H1 (cell line): ENCODE measurements around the gene TRDN. TPM values are rescaled to one million over a fixed set of nuclear protein-coding genes. Genes with fewer than 3 reads are reported as not detected.

Source experiments
- CTCF ChIA-PET: fragments of 300-600 bp; sonication (Branson Sonifier 250); formaldehyde crosslinking; loops from one replicate; lab custom pipeline; 2021; ENCODE audit not compliant: partially characterized antibody; lab: Charles Lee
- POLR2A ChIA-PET: fragments of 300-600 bp; sonication (Branson Sonifier 250); formaldehyde crosslinking; loops from one replicate; lab custom pipeline; 2021; ENCODE audit warnings: inconsistent platforms; ENCODE audit not compliant: partially characterized antibody; lab: Charles Lee
- DNase-seq, 2 experiments: peaks; one replicate each; pipeline versions ENCODE4 v3.0.0 to v3.0.0-alpha.2; 2010 to 2022; ENCODE audit warnings: low spot score in 2 of 2, low read depth in 1 of 2, mixed read lengths in 1 of 2
- FAIRE-seq: peaks from 2 replicates; lab custom pipeline; 2011; peaks lifted over from hg19 to GRCh38; lab: Jason Lieb, UNC
- H2AFZ ChIP-seq: 2 replicates; pipeline ENCODE4 v1.8.1; 2012; ENCODE audit warnings: low read length, inconsistent platforms
- H2AK5ac ChIP-seq: 2 replicates; pipeline ENCODE4 v1.6.1; 2013; ENCODE audit warnings: low read depth, low read length
- H2BK120ac ChIP-seq: replicated peaks from 2 replicates; pipeline ENCODE3; 2013; ENCODE audit warnings: low read depth, low read length, inconsistent platforms
- H2BK12ac ChIP-seq: 2 replicates; pipeline ENCODE4 v1.6.1; 2013; ENCODE audit warnings: low read depth, low read length
- H2BK15ac ChIP-seq: 2 replicates; pipeline ENCODE4 v1.6.1; 2013; ENCODE audit warnings: low read length
- H2BK20ac ChIP-seq: 2 replicates; pipeline ENCODE4 v1.6.1; 2013; ENCODE audit warnings: low read length
- H2BK5ac ChIP-seq: 2 replicates; pipeline ENCODE4 v1.6.1; 2013; ENCODE audit warnings: low read depth, low read length
- H3K14ac ChIP-seq: 2 replicates; pipeline ENCODE4 v1.6.1; 2013; ENCODE audit warnings: inconsistent platforms; ENCODE audit not compliant: insufficient read length
- H3K18ac ChIP-seq: 2 replicates; pipeline ENCODE4 v1.6.1; 2013; ENCODE audit warnings: low read length; ENCODE audit errors: extremely low read depth
- H3K23ac ChIP-seq: 2 replicates; pipeline ENCODE4 v1.6.1; 2013; ENCODE audit warnings: inconsistent platforms; ENCODE audit not compliant: insufficient read length
- H3K23me2 ChIP-seq: 2 replicates; pipeline ENCODE4 v1.6.1; 2013; ENCODE audit warnings: low read depth, low read length
- H3K27ac ChIP-seq: 2 replicates; pipeline ENCODE4 v1.6.1; 2011; ENCODE audit warnings: low read depth, low read length, inconsistent platforms
- H3K27me3 ChIP-seq, 4 experiments: replicated peaks in 1 of 4; 1 replicate in 1 of 4; 2 replicates in 3 of 4; pipeline versions ENCODE4 v1.6.1 to v1.8.1; 2011 to 2013; ENCODE audit warnings: low read length in 3 of 4, mild to moderate bottlenecking in 3 of 4, inconsistent platforms in 2 of 4, mixed read lengths in 2 of 4, moderate library complexity in 1 of 4; ENCODE audit not compliant: control insufficient read depth in 3 of 4, insufficient read depth in 3 of 4; ENCODE audit errors: extremely low read depth in 1 of 4
- H3K36me3 ChIP-seq, 4 experiments: 2 replicates each; pipeline versions ENCODE4 v1.6.1 to v1.8.1; 2011 to 2013; ENCODE audit warnings: mild to moderate bottlenecking in 4 of 4, low read length in 3 of 4, moderate library complexity in 2 of 4, control low read depth in 1 of 4, inconsistent platforms in 1 of 4; ENCODE audit not compliant: insufficient read depth in 4 of 4, control insufficient read depth in 2 of 4
- H3K4ac ChIP-seq: replicated peaks from 2 replicates; pipeline ENCODE3; 2013; ENCODE audit warnings: low read length, low read depth, mixed read lengths, inconsistent platforms; ENCODE audit not compliant: insufficient read length
- H3K4me1 ChIP-seq, 4 experiments: replicated peaks in 1 of 4; 1 replicate in 1 of 4; 2 replicates in 3 of 4; pipeline versions ENCODE4 v1.6.1 to v1.8.1; 2011 to 2013; ENCODE audit warnings: low read length in 3 of 4, inconsistent platforms in 2 of 4, mixed read lengths in 1 of 4; ENCODE audit not compliant: insufficient read depth in 4 of 4, control insufficient read depth in 3 of 4
- H3K4me2 ChIP-seq, 2 experiments: 2 replicates each; pipeline versions ENCODE4 v1.6.1 to v1.8.1; 2011 to 2013; ENCODE audit warnings: low read depth in 2 of 2, low read length in 2 of 2, control low read depth in 1 of 2, inconsistent platforms in 1 of 2, mild to moderate bottlenecking in 1 of 2; ENCODE audit not compliant: insufficient read depth in 1 of 2
- H3K4me3 ChIP-seq, 4 experiments: fragments of 200-600, 300-600 bp in 1 of 4; sonication (generic), shearing (Covaris generic), sonication (Bioruptor Twin) in 1 of 4; 2 replicates each; pipeline versions ENCODE4 v1.5.1 to v1.8.1; 2011 to 2016; ENCODE audit warnings: low read length in 4 of 4, low read depth in 3 of 4, control low read depth in 2 of 4, inconsistent platforms in 2 of 4, mild to moderate bottlenecking in 2 of 4, mixed read lengths in 1 of 4, moderate library complexity in 1 of 4; ENCODE audit not compliant: insufficient read depth in 2 of 4; ENCODE audit errors: extremely low read depth in 1 of 4
- H3K56ac ChIP-seq: replicated peaks from 2 replicates; pipeline ENCODE3; 2013; ENCODE audit warnings: low read depth, mild to moderate bottlenecking, mixed read lengths, low read length, inconsistent platforms; ENCODE audit not compliant: insufficient read length
- H3K79me1 ChIP-seq: 2 replicates; pipeline ENCODE4 v1.6.1; 2013; ENCODE audit warnings: low read depth, low read length, control low read depth
- H3K79me2 ChIP-seq, 2 experiments: 2 replicates each; pipeline versions ENCODE4 v1.6.1 to v1.8.1; 2012 to 2013; ENCODE audit warnings: low read length in 2 of 2, mild to moderate bottlenecking in 2 of 2, inconsistent platforms in 1 of 2; ENCODE audit not compliant: insufficient read depth in 2 of 2, control insufficient read depth in 1 of 2
- H3K9ac ChIP-seq, 4 experiments: replicated peaks in 1 of 4; 1 replicate in 1 of 4; 2 replicates in 3 of 4; pipeline versions ENCODE4 v1.6.1 to v1.8.1; 2011 to 2013; ENCODE audit warnings: low read depth in 3 of 4, low read length in 3 of 4, control low read depth in 2 of 4, mild to moderate bottlenecking in 2 of 4, moderate library complexity in 2 of 4, inconsistent platforms in 1 of 4; ENCODE audit errors: extremely low read depth in 1 of 4
- H3K9me3 ChIP-seq, 2 experiments: 2 replicates each; pipeline versions ENCODE4 v1.6.1 to v1.8.1; 2012 to 2013; ENCODE audit warnings: mild to moderate bottlenecking in 2 of 2, moderate library complexity in 2 of 2, control low read depth in 1 of 2, inconsistent platforms in 1 of 2, low read depth in 1 of 2, low read length in 1 of 2, mixed read lengths in 1 of 2; ENCODE audit not compliant: insufficient read depth in 2 of 2
- H4K20me1 ChIP-seq, 2 experiments: replicated peaks in 1 of 2; 2 replicates each; pipeline versions ENCODE3 to v1.8.1; 2011 to 2013; ENCODE audit warnings: inconsistent platforms in 2 of 2, low read length in 2 of 2, mild to moderate bottlenecking in 1 of 2; ENCODE audit not compliant: insufficient read depth in 2 of 2, control insufficient read depth in 1 of 2
- H4K5ac ChIP-seq: 2 replicates; pipeline ENCODE4 v1.6.1; 2013; ENCODE audit warnings: low read length, low read depth, mixed read lengths, inconsistent platforms; ENCODE audit not compliant: insufficient read length
- H4K8ac ChIP-seq: 2 replicates; pipeline ENCODE4 v1.8.0; 2013; ENCODE audit warnings: mild to moderate bottlenecking, moderate library complexity, low read length, inconsistent platforms; ENCODE audit not compliant: insufficient read depth; ENCODE audit errors: extremely low read depth
- H4K91ac ChIP-seq: replicated peaks from 2 replicates; pipeline ENCODE3; 2013; ENCODE audit warnings: low read length, mixed read lengths, inconsistent platforms; ENCODE audit not compliant: insufficient read length
- HDAC2 ChIP-seq, 2 experiments: fragments of 300-600 bp in 1 of 2; sonication (generic) in 1 of 2; IDR thresholded peaks; 2 replicates each; pipeline ENCODE4 v1.6.1; 2011 to 2012; ENCODE audit warnings: low read depth in 2 of 2, low read length in 2 of 2, mild to moderate bottlenecking in 2 of 2, moderate library complexity in 2 of 2, borderline replicate concordance in 1 of 2, inconsistent platforms in 1 of 2
- JUN ChIP-seq: IDR thresholded peaks from 2 replicates; pipeline ENCODE4 v1.6.1; 2011; ENCODE audit warnings: low read depth, mild to moderate bottlenecking, improper control_type of control experiment, low read length
- KDM1A ChIP-seq: fragments of 200-600, 300-600 bp; sonication (generic); IDR thresholded peaks from 2 replicates; pipeline ENCODE4 v1.7.1; 2016; ENCODE audit warnings: mild to moderate bottlenecking, low read length, borderline replicate concordance
- WGBS, 2 experiments: shearing (Covaris generic) in 1 of 2; methylation state at CpG; one replicate each; pipeline versions ENCODE4 v1.1.6 to v1.1.7; 2013 to 2015; ENCODE audit warnings: low lambda C conversion rate in 2 of 2, mixed read lengths in 2 of 2, inconsistent platforms in 1 of 2, low coverage in 1 of 2, missing lambda C conversion rate in 1 of 2; ENCODE audit not compliant: insufficient replicate concordance in 2 of 2, insufficient coverage in 1 of 2, insufficient read length in 1 of 2; ENCODE audit errors: extremely low coverage in 1 of 2, missing lambda C conversion rate in 1 of 2; 5-methylcytosine and 5-hydroxymethylcytosine counted together
- polyA plus RNA-seq, 7 experiments: library from polyadenylated mRNA; depleted of rRNA in 3 of 7; stranded (reverse) in 5 of 7; unstranded in 2 of 7; fragments of >200 nt in 5 of 7; fragments of 200-250 nt in 2 of 7; gene quantifications; 1 replicate in 5 of 7; 2 replicates in 1 of 7; 4 replicates in 1 of 7; pipeline versions ENCODE4 v1.2.1 to v1.2.3, GENCODE V29; 2011 to 2013; ENCODE audit warnings: missing spikeins in 2 of 7, mixed read lengths in 2 of 7
- total RNA-seq: library from RNA; stranded (reverse); fragmentation: NEBNext Ultra II Directional; extraction: Animal tissue kit (Norgen Biotek cat#: 25700); gene quantifications from 2 replicates; pipeline ENCODE4 v1.2.1, GENCODE V29; 2021

The TRDN gene
- total and polyA plus RNA-seq, 2 of the 8 experiments (the other 6 are each of a cell fraction or from before 2014, with no cell fraction given): 1.6 to 41.6 TPM

GRCh38 chr6:123589973-123590372 lies 46.8 kb downstream of the TRDN start:
- no peaks in the 10 kb centered on the region for H3K23me2 ChIP-seq
- H2BK5ac ChIP-seq: no peak overlapping the region
- H3K27me3 ChIP-seq: no peaks in the 10 kb centered on the region
- no peak overlapping the region for H2BK15ac ChIP-seq
- H3K79me1 ChIP-seq: no peaks in the 10 kb centered on the region
- DNase-seq (no peak), FAIRE-seq (no peak)
- H3K36me3 ChIP-seq: peaks cover 0 to 2% (median 0%) of the 10 kb centered on the region in 4 experiments; a peak in 2 of 8 replicates
- no peak overlapping the region for H2AFZ ChIP-seq
- H4K91ac ChIP-seq: peak overlapping the region; percentile 42
- peaks cover 0 to 6% (median under 1%) of the 10 kb centered on the region in 4 experiments; a peak in 2 of 7 replicates for H3K4me1 ChIP-seq
- H4K5ac ChIP-seq: no peak overlapping the region
- no peak overlapping the region for H3K4me3 ChIP-seq
- no peak overlapping the region for H3K9ac ChIP-seq
- H3K4ac ChIP-seq: no peak overlapping the region
- H3K4me2 ChIP-seq: no peak overlapping the region
- no peak overlapping the region for H3K23ac ChIP-seq
- 83% methylated on average over 5 of the region's 5 CpGs; no CpG with 5 or more reads in 1 of the 2 experiments for WGBS, 2 experiments
- peak overlapping the region; percentile 23; the same call in 1 of the 2 replicates for H2BK20ac ChIP-seq
- H2BK120ac ChIP-seq: no peak overlapping the region
- H4K20me1 ChIP-seq: no peaks in the 10 kb centered on the region
- no peak overlapping the region for H2BK12ac ChIP-seq
- CTCF ChIA-PET: interaction anchor here (1.4 kb wide), 1 partner anchor 10 kb away, joined by 4 read pairs; no protein-coding TSS in a partner anchor
- no peak overlapping the region for H3K14ac ChIP-seq
- H3K56ac ChIP-seq: no peak overlapping the region
- POLR2A ChIA-PET: interaction anchor here (1.0 kb wide), 2 partner anchors 10 to 22 kb away, joined by 3 to 4 read pairs; no protein-coding TSS in a partner anchor
- no peaks in the 10 kb centered on the region for H3K79me2 ChIP-seq
- H3K9me3 ChIP-seq: peaks cover 3 to 7% of the 10 kb centered on the region in 2 experiments; a peak in 3 of 4 replicates
- no peak overlapping the region for H3K27ac ChIP-seq
- no peak overlapping the region for H2AK5ac ChIP-seq
- no peak overlapping the region for H4K8ac ChIP-seq
- H3K18ac ChIP-seq: no peak overlapping the region
- no peak for TF ChIP-seq HDAC2 (IDR thresholded peaks at IDR 0.05; ENCODE audit: borderline replicate concordance in 1 of 2, low read depth in 2 of 2, low read length in 2 of 2)
- TF ChIP-seq JUN: no peak
- no peak for TF ChIP-seq KDM1A
